22Rv1 (cell line): Measurements from ENCODE around the gene CD37.

Experiments
- CTCF ChIP-seq: fragments of 450-650 bp; IDR thresholded peaks from 2 replicates; pipeline ENCODE4 v1.5.1; 2017; ENCODE audit warnings: mild to moderate bottlenecking
- ZFX ChIP-seq: fragments of 450-650 bp; IDR thresholded peaks from 2 replicates; pipeline ENCODE4 v1.6.1; 2017; ENCODE audit warnings: antibody characterized with exemption, borderline replicate concordance

GRCh38 chr19:49340069-49340864 is 5.1 kb downstream of the CD37 start:
- no peak for TF ChIP-seq ZFX
- no peak for TF ChIP-seq CTCF
